HG03039 (cell line): ENCODE measurements around the gene MRPL27.
A peak's percentile ranks its signal among the peaks of the same experiment; 100 is the strongest.
"Not testable (repeated sequence)": the region's sequence is repeated elsewhere in the genome, so short reads cannot be mapped to it uniquely, and the experiment has no call there.

Source experiments
- ATAC-seq: cut with Tn5 transposase; IDR thresholded peaks from one replicate; pipeline ENCODE4 v1.9.1; 2021; ENCODE audit warnings: mild to moderate bottlenecking, moderate library complexity; ENCODE audit not compliant: unreplicated experiment

The MRPL27 gene

GRCh38 chr17:50347117-50347893 lies 25.7 kb downstream of the MRPL27 start:
- ATAC-seq = no peak

GRCh38 chr17:50346313-50347116 lies 26.5 kb downstream of the MRPL27 start:
- ATAC-seq = peak; percentile 43

- peak; percentile 65 for ATAC-seq
Measured at GRCh38 chr17:50345432-50346312, 27.3 kb downstream of the MRPL27 start, which contains the start of gene XYLT2. XYLT2 (plus strand) TSS chr17:50346126; CDS start chr17:50346141, 15 bp downstream.

- no peak for ATAC-seq
Measured at GRCh38 chr17:50344731-50345365, 28.1 kb downstream of the MRPL27 start.

- ATAC-seq = no peak
Measured at GRCh38 chr17:50339381-50339780, 33.6 kb downstream of the MRPL27 start.

GRCh38 chr17:50338645-50339044 lies 34.3 kb downstream of the MRPL27 start:
- ATAC-seq = no peak

- no peak for ATAC-seq
Measured at GRCh38 chr17:50337956-50338355, 35.0 kb downstream of the MRPL27 start.

- ATAC-seq = not testable (repeated sequence)
Measured at GRCh38 chr17:50333291-50334057, 39.5 kb downstream of the MRPL27 start.

GRCh38 chr17:50332196-50332595 lies 40.8 kb downstream of the MRPL27 start:
- ATAC-seq = no peak

- no peak for ATAC-seq
Measured at GRCh38 chr17:50331085-50331791, 41.7 kb downstream of the MRPL27 start.

GRCh38 chr17:50330151-50330775 lies 42.7 kb downstream of the MRPL27 start:
- ATAC-seq = no peak

GRCh38 chr17:50329716-50330115 lies 43.3 kb downstream of the MRPL27 start:
- no peak for ATAC-seq

GRCh38 chr17:50328363-50329325 lies 44.3 kb downstream of the MRPL27 start:
- ATAC-seq = no peak

- no peak for ATAC-seq
Measured at GRCh38 chr17:50326831-50327364, 46.1 kb downstream of the MRPL27 start.

- ATAC-seq = no peak
Measured at GRCh38 chr17:50325906-50326305, 47.1 kb downstream of the MRPL27 start.

GRCh38 chr17:50323060-50323459 lies 49.9 kb downstream of the MRPL27 start:
- no peak for ATAC-seq

GRCh38 chr17:50322271-50322670 lies 50.7 kb downstream of the MRPL27 start:
- ATAC-seq = no peak
